K562 (cell line): Measurements from ENCODE around the gene VRK3. TPM values are rescaled to one million over a fixed set of nuclear protein-coding genes. Genes with fewer than 3 reads are reported as not detected.

Source experiments
- CLOCK ChIP-seq: fragments of 250-450 bp; sonication (Bioruptor Pico); IDR thresholded peaks from 2 replicates; pipeline ENCODE4 v1.4.0; 2020; ENCODE audit warnings: mild to moderate bottlenecking, moderate library complexity, borderline replicate concordance
- GATAD2B ChIP-seq: fragments of 450-650 bp; IDR thresholded peaks from 2 replicates; pipeline ENCODE4 v1.6.1; 2017; ENCODE audit warnings: mild to moderate bottlenecking, borderline replicate concordance
- MTA3 ChIP-seq: fragments of 450-650 bp; formaldehyde crosslinking; IDR thresholded peaks from 2 replicates; pipeline ENCODE4 v1.6.1; 2017; ENCODE audit warnings: mild to moderate bottlenecking, borderline replicate concordance
- PHB ChIP-seq: fragments of 250-450 bp; sonication (Bioruptor Pico); IDR thresholded peaks from 2 replicates; pipeline ENCODE4 v1.5.0; 2021
- PTRF ChIP-seq: fragments of 450-650 bp; IDR thresholded peaks from 2 replicates; pipeline ENCODE4 v1.6.1; 2016; ENCODE audit warnings: mild to moderate bottlenecking, missing genetic modification characterization, missing compliant biosample characterization
- SIN3A ChIP-seq, 2 experiments: fragments of 150-350 bp in 1 of 2; IDR thresholded peaks; 2 replicates each; pipeline ENCODE4 v1.6.1; 2011 to 2016; ENCODE audit warnings: borderline replicate concordance in 2 of 2, low read depth in 2 of 2, low read length in 2 of 2, mild to moderate bottlenecking in 2 of 2, moderate library complexity in 2 of 2; ENCODE audit not compliant: control insufficient read depth in 1 of 2
- TAF15 ChIP-seq: fragments of 200-400 bp; formaldehyde crosslinking; IDR thresholded peaks from 2 replicates; pipeline ENCODE4 v1.6.1; 2017; ENCODE audit warnings: mild to moderate bottlenecking, low read depth, low read length, moderate library complexity
- TAF7 ChIP-seq: fragments of 450-650 bp; IDR thresholded peaks from 2 replicates; pipeline ENCODE4 v1.6.1; 2016; ENCODE audit warnings: missing genetic modification characterization, missing compliant biosample characterization
- ZNF583 ChIP-seq: fragments of 250-450 bp; sonication (Bioruptor Pico); IDR thresholded peaks from 2 replicates; pipeline ENCODE4 v1.4.0; 2020
- ZNF79 ChIP-seq: fragments of 250-450 bp; sonication (Bioruptor Pico); IDR thresholded peaks from 2 replicates; pipeline ENCODE4 v1.4.0; 2020; ENCODE audit warnings: low read depth, mild to moderate bottlenecking, moderate library complexity
- polyA plus RNA-seq, 8 experiments: library from polyadenylated mRNA; depleted of rRNA in 4 of 8; stranded (reverse) in 5 of 8; unstranded in 3 of 8; fragments of >200 nt; fragmentation: Nextera tagmentation in 2 of 8; fragmentation: Illumina TruSeq in 1 of 8; extraction: Ambion mirVana in 2 of 8; extraction: Trizol in 1 of 8; gene quantifications; 2 replicates each; pipeline versions ENCODE4 v1.2.1 to v1.2.3, GENCODE V29; 2011 to 2014; ENCODE audit warnings: inconsistent platforms in 1 of 8, missing spikeins in 1 of 8
- total RNA-seq, 7 experiments: library from RNA; depleted of rRNA in 6 of 7; stranded (reverse); fragments of >200 nt in 6 of 7; fragmentation: Illumina TruSeq in 2 of 7; extraction: Trizol in 2 of 7; gene quantifications; 2 replicates each; pipeline versions ENCODE4 v1.2.1 to v1.2.3, GENCODE V29; 2011 to 2021; ENCODE audit warnings: low replicate concordance in 1 of 7

The VRK3 gene
- total and polyA plus RNA-seq, 9 of the 15 experiments (the other 6 are each of a cell fraction or from before 2014, with no cell fraction given), result 25.6 to 94.3 (median 42.9) TPM

GRCh38 chr19:50025022-50025793 lies at the start of gene VRK3 (continued):
- TF ChIP-seq CLOCK (CRISPR knock-in tag), result no peak
- no peak for TF ChIP-seq GATAD2B
- TF ChIP-seq ZNF79 (CRISPR knock-in tag), result no peak
- no peak for TF ChIP-seq ZNF583 (CRISPR knock-in tag)
- no peak for TF ChIP-seq PTRF (tag)
- no peak for TF ChIP-seq TAF15
- TF ChIP-seq TAF7 (tag), result no peak
- peak; percentile 55; the same call in 1 of the 2 replicates for TF ChIP-seq MTA3
- TF ChIP-seq PHB (CRISPR knock-in tag), result no peak
- TF ChIP-seq SIN3A (IDR thresholded peaks at IDR 0.05; ENCODE audit: borderline replicate concordance in 2 of 2, control insufficient read depth in 1 of 2, low read depth in 2 of 2, low read length in 2 of 2), result peak in 1 of 2 experiments; percentile 35; a peak in 2 of 4 replicates
